Heart right ventricle (tissue), 16 donors: ENCODE data around the gene CDK10. TPM values are rescaled to one million over a fixed set of nuclear protein-coding genes. Genes with fewer than 3 reads are reported as not detected.

Experiments
- ATAC-seq, 8 donors: fragments of 200-7000 bp; cut with Tn5 transposase; one replicate each; pipeline ENCODE4 v1.9.1; 2020; ENCODE audit warnings: mild to moderate bottlenecking in 8 of 8, moderate library complexity in 8 of 8, moderate number of reproducible peaks in 1 of 8
- DNase-seq, 2 donors: peaks; one replicate each; pipeline ENCODE4 v3.0.0-alpha.2; 2020
- H3K27ac ChIP-seq, 10 donors: fragments of 200-600 bp; sonication (generic) in 2 of 10; one replicate each; pipeline versions ENCODE4 v1.5.0 to v1.8.0; 2020 to 2022; ENCODE audit warnings: mild to moderate bottlenecking in 3 of 10
- H3K27me3 ChIP-seq, 7 donors: fragments of 200-600 bp; one replicate each; pipeline ENCODE4 v1.8.0; 2021 to 2022; ENCODE audit warnings: mild to moderate bottlenecking in 2 of 7
- H3K36me3 ChIP-seq, 9 donors: fragments of 200-600 bp; sonication (generic) in 1 of 9; one replicate each; pipeline versions ENCODE4 v1.5.0 to v1.8.0; 2020 to 2022; ENCODE audit warnings: mild to moderate bottlenecking in 2 of 9
- H3K4me1 ChIP-seq, 9 donors: fragments of 200-600 bp; sonication (generic) in 1 of 9; one replicate each; pipeline versions ENCODE4 v1.5.0 to v1.8.0; 2020 to 2022; ENCODE audit warnings: mild to moderate bottlenecking in 4 of 9
- H3K4me3 ChIP-seq, 10 donors: fragments of 200-600 bp; sonication (generic) in 2 of 10; one replicate each; pipeline versions ENCODE4 v1.5.0 to v1.8.0; 2020 to 2022; ENCODE audit warnings: mild to moderate bottlenecking in 7 of 10, moderate library complexity in 2 of 10
- H3K9me3 ChIP-seq, 11 donors: fragments of 200-600 bp in 10 of 11; sonication (generic) in 2 of 11; one replicate each; pipeline versions ENCODE4 v1.5.0 to v1.8.0; 2013 to 2022; ENCODE audit warnings: mild to moderate bottlenecking in 2 of 11, control low read depth in 1 of 11, moderate library complexity in 1 of 11
- WGBS, 2 donors: extraction: QIAGEN DNeasy Blood & Tissue Kit; methylation state at CpG; one replicate each; pipeline ENCODE4 v1.1.7; 2013; ENCODE audit warnings: inconsistent platforms in 1 of 2; 5-methylcytosine and 5-hydroxymethylcytosine counted together
- intact Hi-C, 10 donors: fragments of 100-400 bp; cut with DNase I; formaldehyde crosslinking; loops; one replicate each; pipeline versions ENCODE4 v1.11.1 to v1.14.2; 2022
- polyA plus RNA-seq, 2 donors: library from polyadenylated mRNA; stranded (reverse); fragments of 200-250 nt; gene quantifications; one replicate each; pipeline ENCODE4 v1.2.3, GENCODE V29; 2013
- total RNA-seq, 10 donors: library from RNA; stranded (reverse); fragmentation: NEBNext Ultra II Directional in 3 of 10; extraction: Animal tissue kit (Norgen Biotek cat#: 25700) in 3 of 10; gene quantifications; one replicate each; pipeline versions ENCODE4 v1.2.1 to v1.2.4, GENCODE V29; 2021 to 2023
- TF ChIP-seq, protein P1 (sequence below), 9 donors: fragments of 200-600 bp; sonication (generic) in 2 of 9; IDR thresholded peaks; one replicate each; pipeline versions ENCODE4 v1.5.0 to v1.8.0; 2021 to 2022; ENCODE audit warnings: antibody characterized with exemption in 9 of 9, mild to moderate bottlenecking in 5 of 9, moderate library complexity in 1 of 9
- donor health status: Arrhythmogenic right ventricular cardiomyopathy.
- donor health status: ischemic (EF 13 %, LVEDD 7.1; RV severe dilation, severe dysfunction).
- donor health status: healthy with polysubstance abuse.
- donor health status: DM: no; HTN: yes; CAD: no.
- donor health status: DM: no; HTN: no; CAD: no.
- donor health status: ischemic (EF 25% LVEDD 6.9; RV normal size, moderate dysfunction).
- donor health status: ischemic (EF 25% LVEDD 5.7; RV mildly dilated, moderate dysfunction).
- donor health status: healthy.
- donor health status: DM: yes; HTN: yes; CAD: no.
- donor health status: Ischemic cardiomyopathy.
- donor health status: ischemic (EF 35%, LVEDD 5.7; RV mildly dilated, moderate dysfunction).
- donor health status: nonischemic (EF 11% LVEDD 7.7; RV severe dilation, severe dysfunction).
- donor health status: DM: yes; HTN: yes; CAD: no.
- donor health status: PGD.
- donor health status: ischemic (EF 29% LVEDD 5.4; RV normal size, mild dysfunction).
- donor health status: nonischemic (EF 23%, LVEDD 6.1; RV moderate dilation, normal function).

CDK10 gene
- total and polyA plus RNA-seq, 12 donors = 14.7 to 63.4 (median 21.7) TPM

- H3K4me3 ChIP-seq = peak overlapping the region in 2 of 10 donors; percentile 24 to 47
- peak overlapping the region in 1 of 10 donors; percentile 3 for H3K27ac ChIP-seq
- H3K9me3 ChIP-seq = no peaks in the 10 kb centered on the region
- peaks cover 0 to 12% (median 7%) of the 10 kb centered on the region in 7 donors for H3K27me3 ChIP-seq
- intact Hi-C loops = no loop called here
- DNase-seq = no peak
- TF ChIP-seq, protein P1, sequence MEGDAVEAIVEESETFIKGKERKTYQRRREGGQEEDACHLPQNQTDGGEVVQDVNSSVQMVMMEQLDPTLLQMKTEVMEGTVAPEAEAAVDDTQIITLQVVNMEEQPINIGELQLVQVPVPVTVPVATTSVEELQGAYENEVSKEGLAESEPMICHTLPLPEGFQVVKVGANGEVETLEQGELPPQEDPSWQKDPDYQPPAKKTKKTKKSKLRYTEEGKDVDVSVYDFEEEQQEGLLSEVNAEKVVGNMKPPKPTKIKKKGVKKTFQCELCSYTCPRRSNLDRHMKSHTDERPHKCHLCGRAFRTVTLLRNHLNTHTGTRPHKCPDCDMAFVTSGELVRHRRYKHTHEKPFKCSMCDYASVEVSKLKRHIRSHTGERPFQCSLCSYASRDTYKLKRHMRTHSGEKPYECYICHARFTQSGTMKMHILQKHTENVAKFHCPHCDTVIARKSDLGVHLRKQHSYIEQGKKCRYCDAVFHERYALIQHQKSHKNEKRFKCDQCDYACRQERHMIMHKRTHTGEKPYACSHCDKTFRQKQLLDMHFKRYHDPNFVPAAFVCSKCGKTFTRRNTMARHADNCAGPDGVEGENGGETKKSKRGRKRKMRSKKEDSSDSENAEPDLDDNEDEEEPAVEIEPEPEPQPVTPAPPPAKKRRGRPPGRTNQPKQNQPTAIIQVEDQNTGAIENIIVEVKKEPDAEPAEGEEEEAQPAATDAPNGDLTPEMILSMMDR (IDR thresholded peaks at IDR 0.05) = no peak
- H3K36me3 ChIP-seq = peaks cover 0 to 21% (median 0%) of the 10 kb centered on the region in 9 donors
- peak in 1 of 8 donors; percentile 5 for ATAC-seq
- 23 to 35% methylated on average over 22 of the region's 22 CpGs for WGBS, 2 donors
- peaks cover 0 to 11% (median 7%) of the 10 kb centered on the region in 9 donors for H3K4me1 ChIP-seq
Measured at GRCh38 chr16:89712274-89712781, 25.8 kb downstream of the CDK10 start.

GRCh38 chr16:89716493-89716892 lies 30.0 kb downstream of the CDK10 start:
- peaks cover 6 to 33% (median 19%) of the 10 kb centered on the region in 9 donors for H3K4me1 ChIP-seq
- ATAC-seq (no peak), DNase-seq (no peak)
- TF ChIP-seq, protein P1 (IDR thresholded peaks at IDR 0.05) = no peak
- intact Hi-C loops = no loop called here
- 90 to 92% methylated on average over 15 of the region's 15 CpGs for WGBS, 2 donors
- no peak overlapping the region for H3K27ac ChIP-seq
- H3K27me3 ChIP-seq = peaks cover 0 to 12% (median 7%) of the 10 kb centered on the region in 7 donors
- no peaks in the 10 kb centered on the region for H3K9me3 ChIP-seq
- H3K36me3 ChIP-seq = peaks cover 0 to 4% (median 0%) of the 10 kb centered on the region in 9 donors
- no peak overlapping the region for H3K4me3 ChIP-seq

- TF ChIP-seq, protein P1 (IDR thresholded peaks at IDR 0.05) = no peak
- intact Hi-C loops = no loop called here
- WGBS, 2 donors = 91 to 92% methylated on average over 25 to 29 of the region's 29 CpGs
- Histone ChIP-seq H3K4me1 (peaks cover 6 to 29% (median 14%) of the 10 kb centered on the region in 9 donors), H3K36me3 (peaks cover 0 to 4% (median 0%) of the 10 kb centered on the region in 9 donors), H3K9me3 (no peaks in the 10 kb centered on the region), H3K27ac (no peak overlapping the region), H3K4me3 (no peak overlapping the region), H3K27me3 (peaks cover 0 to 10% (median 7%) of the 10 kb centered on the region in 7 donors)
- DNase-seq (no peak), ATAC-seq (no peak)
Measured at GRCh38 chr16:89716916-89717687, 30.6 kb downstream of the CDK10 start.

- no peak for ATAC-seq
- TF ChIP-seq, protein P1 (IDR thresholded peaks at IDR 0.05) = no peak
- H3K4me3 ChIP-seq = peak overlapping the region in 1 of 10 donors; percentile 90
- 88 to 92% methylated on average over 24 of the region's 24 CpGs for WGBS, 2 donors
- intact Hi-C loops = loop anchor here in 1 of 10 donors (2.0 kb wide), 1 partner anchor 15 kb away; no protein-coding TSS in a partner anchor
- peaks cover 11 to 33% (median 19%) of the 10 kb centered on the region in 9 donors for H3K4me1 ChIP-seq
- no peak for DNase-seq
- peaks cover 0 to 4% (median 0%) of the 10 kb centered on the region in 7 donors for H3K27me3 ChIP-seq
- peaks cover 0 to 10% (median 0%) of the 10 kb centered on the region in 9 donors for H3K36me3 ChIP-seq
- H3K27ac ChIP-seq = peak overlapping the region in 1 of 10 donors; percentile 98
- H3K9me3 ChIP-seq = no peaks in the 10 kb centered on the region
Measured at GRCh38 chr16:89717688-89718505, 31.4 kb downstream of the CDK10 start.
